HL-60 (cell line): ENCODE data around the gene USP27X.
A peak's percentile ranks its signal among the peaks of the same experiment; 100 is the strongest.

Experiments used
- DNase-seq, 2 experiments: peaks; one replicate each; pipeline ENCODE4 v3.0.0-alpha.2; 2010 to 2020; ENCODE audit warnings: low read depth in 1 of 2, low spot score in 1 of 2
- H3K27ac ChIP-seq: fragments of 250-450 bp; sonication (Bioruptor Pico); replicated peaks from 2 replicates; pipeline ENCODE4 v1.5.1; 2020; ENCODE audit warnings: mild to moderate bottlenecking, moderate library complexity
- H3K27me3 ChIP-seq: fragments of 250-450 bp; sonication (Bioruptor Pico); 2 replicates; pipeline ENCODE4 v1.5.1; 2021; ENCODE audit warnings: mild to moderate bottlenecking, moderate library complexity; ENCODE audit not compliant: insufficient read depth, poor library complexity, severe bottlenecking
- H3K4me3 ChIP-seq: replicated peaks from 2 replicates; pipeline ENCODE4 v1.5.1; 2011; ENCODE audit warnings: mild to moderate bottlenecking, control low read depth, low read length; ENCODE audit not compliant: insufficient read depth
- CTCF ChIP-seq: IDR thresholded peaks from one replicate; pipeline ENCODE4 v1.5.1; 2011; ENCODE audit warnings: low read length, control low read depth, inconsistent platforms; ENCODE audit not compliant: insufficient read depth
- GABPA ChIP-seq: IDR thresholded peaks from 2 replicates; pipeline ENCODE4 v1.6.1; 2012; ENCODE audit warnings: low read depth
- POLR2AphosphoS5 ChIP-seq: IDR thresholded peaks from 2 replicates; pipeline ENCODE4 v1.6.1; 2012; ENCODE audit warnings: low read depth
- REST ChIP-seq: IDR thresholded peaks from 2 replicates; pipeline ENCODE4 v1.6.1; 2012; ENCODE audit warnings: low read depth; ENCODE audit not compliant: insufficient replicate concordance
- SPI1 ChIP-seq: IDR thresholded peaks from 2 replicates; pipeline ENCODE4 v1.6.1; 2012; ENCODE audit warnings: low read depth, mild to moderate bottlenecking, borderline replicate concordance

Gene USP27X

GRCh38 chrX:49868739-49869138 is 10.5 kb upstream of the USP27X start:
- TF ChIP-seq CTCF: no peak
- TF ChIP-seq POLR2AphosphoS5: no peak
- no peak for TF ChIP-seq GABPA
- no peak for TF ChIP-seq SPI1
- TF ChIP-seq REST: no peak
- H3K4me3 ChIP-seq: no peak overlapping the region
- peaks cover 3% of the 10 kb centered on the region for H3K27me3 ChIP-seq
- H3K27ac ChIP-seq: no peak overlapping the region
- DNase-seq: no peak

- TF ChIP-seq CTCF: peak; percentile 3
- no peak for TF ChIP-seq SPI1
- Histone ChIP-seq H3K27me3 (no peaks in the 10 kb centered on the region), H3K27ac (no peak overlapping the region), H3K4me3 (no peak overlapping the region)
- DNase-seq: peak in 1 of 2 experiments; percentile 14
Measured at GRCh38 chrX:49876750-49877149, 2.5 kb upstream of the USP27X start.

GRCh38 chrX:49877397-49878101 is 1.7 kb upstream of the USP27X start:
- H3K27ac ChIP-seq: no peak overlapping the region
- no peak for TF ChIP-seq CTCF
- H3K27me3 ChIP-seq: no peaks in the 10 kb centered on the region
- H3K4me3 ChIP-seq: no peak overlapping the region
- DNase-seq: no peak

- Histone ChIP-seq H3K27ac (no peak overlapping the region), H3K4me3 (no peak overlapping the region)
- no peak for DNase-seq
Measured at GRCh38 chrX:49878128-49878833, 1.0 kb upstream of the USP27X start.

More at GRCh38 chrX:49878128-49878833, 1.0 kb upstream of the USP27X start:
- TF ChIP-seq CTCF: no peak
- no peak for TF ChIP-seq REST
- TF ChIP-seq SPI1: no peak
- no peak for TF ChIP-seq POLR2AphosphoS5
- no peak for TF ChIP-seq GABPA
- H3K27me3 ChIP-seq: no peaks in the 10 kb centered on the region
